Left renal cortex interstitium (tissue), 4 donors: ENCODE data around the gene MOGAT3. TPM values are rescaled to one million over a fixed set of nuclear protein-coding genes. Genes with fewer than 3 reads are reported as not detected.
"Not testable (repeated sequence)": the region's sequence is repeated elsewhere in the genome, so short reads cannot be mapped to it uniquely, and the experiment has no call there.

ENCODE experiments used
- DNase-seq, 4 donors: peaks; one replicate each; pipeline ENCODE4 v3.0.0-alpha.2; 2013; ENCODE audit warnings: low read depth in 4 of 4, low spot score in 2 of 4, missing footprints in 1 of 4
- polyA plus RNA-seq, 4 donors: library from polyadenylated mRNA; unstranded; fragments of 120-200 nt; gene quantifications; one replicate each; pipeline ENCODE4 v1.2.1, GENCODE V29; 2013; ENCODE audit not compliant: insufficient read length in 4 of 4

Gene MOGAT3
- polyA plus RNA-seq, 4 donors, result 0.27 to 1.2 (median 0.82) TPM

GRCh38 chr7:101206665-101207042 lies 5.8 kb upstream of the MOGAT3 start:
- DNase-seq, result no peak

- no peak for DNase-seq
Observed at GRCh38 chr7:101205901-101206664, 5.2 kb upstream of the MOGAT3 start.

DNA sequence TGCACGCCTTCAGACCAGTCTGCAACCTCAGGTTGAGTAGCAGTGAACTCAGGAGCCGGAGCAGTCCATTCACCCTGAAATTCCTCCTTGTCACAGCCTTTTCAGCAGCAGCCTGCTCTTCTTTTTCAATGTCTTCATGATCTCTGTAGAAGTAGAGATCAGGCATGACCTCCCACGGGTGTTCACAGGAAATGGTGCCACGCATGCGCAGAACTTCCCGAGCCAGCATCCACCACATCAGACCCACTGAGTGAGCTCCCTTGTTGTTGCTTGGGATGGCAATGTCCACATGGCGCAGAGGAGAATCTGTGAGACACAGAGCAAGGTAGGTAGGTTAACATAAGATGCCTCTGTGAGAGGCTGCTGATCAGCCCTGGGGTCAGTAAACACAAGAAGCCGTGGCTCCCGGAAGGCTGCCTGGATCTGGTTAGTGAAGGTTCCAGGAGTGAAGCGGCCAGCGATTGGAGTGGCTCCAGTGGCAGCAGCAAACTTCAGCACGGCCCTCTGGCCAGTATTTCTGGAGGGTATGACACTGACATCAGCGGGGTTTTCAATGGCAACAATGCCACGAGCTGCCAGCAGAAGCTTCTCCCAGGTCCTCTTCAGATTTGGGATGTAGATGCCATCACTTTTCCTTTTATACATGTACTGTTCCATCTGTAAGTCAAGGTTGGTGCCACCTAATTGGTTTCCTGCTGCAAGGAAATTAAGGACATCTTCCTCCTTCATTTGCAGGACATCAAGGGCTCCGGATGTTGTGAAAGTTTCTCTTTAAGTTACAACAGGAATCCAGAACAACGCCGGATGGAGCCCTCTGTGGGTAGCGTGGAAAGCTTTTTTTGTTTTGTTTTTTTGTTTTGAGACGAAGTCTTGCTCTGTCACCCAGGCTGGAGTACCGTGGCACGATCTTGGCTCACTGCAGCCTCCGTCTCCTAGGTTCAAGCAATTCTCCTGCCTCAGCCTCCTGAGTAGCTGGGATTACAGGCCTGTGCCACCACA lies 3.2 kb upstream of the MOGAT3 start:
- DNase-seq, result not testable (repeated sequence)

- DNase-seq, result no peak
Observed at GRCh38 chr7:101202603-101202918, 1.7 kb upstream of the MOGAT3 start.

DNA sequence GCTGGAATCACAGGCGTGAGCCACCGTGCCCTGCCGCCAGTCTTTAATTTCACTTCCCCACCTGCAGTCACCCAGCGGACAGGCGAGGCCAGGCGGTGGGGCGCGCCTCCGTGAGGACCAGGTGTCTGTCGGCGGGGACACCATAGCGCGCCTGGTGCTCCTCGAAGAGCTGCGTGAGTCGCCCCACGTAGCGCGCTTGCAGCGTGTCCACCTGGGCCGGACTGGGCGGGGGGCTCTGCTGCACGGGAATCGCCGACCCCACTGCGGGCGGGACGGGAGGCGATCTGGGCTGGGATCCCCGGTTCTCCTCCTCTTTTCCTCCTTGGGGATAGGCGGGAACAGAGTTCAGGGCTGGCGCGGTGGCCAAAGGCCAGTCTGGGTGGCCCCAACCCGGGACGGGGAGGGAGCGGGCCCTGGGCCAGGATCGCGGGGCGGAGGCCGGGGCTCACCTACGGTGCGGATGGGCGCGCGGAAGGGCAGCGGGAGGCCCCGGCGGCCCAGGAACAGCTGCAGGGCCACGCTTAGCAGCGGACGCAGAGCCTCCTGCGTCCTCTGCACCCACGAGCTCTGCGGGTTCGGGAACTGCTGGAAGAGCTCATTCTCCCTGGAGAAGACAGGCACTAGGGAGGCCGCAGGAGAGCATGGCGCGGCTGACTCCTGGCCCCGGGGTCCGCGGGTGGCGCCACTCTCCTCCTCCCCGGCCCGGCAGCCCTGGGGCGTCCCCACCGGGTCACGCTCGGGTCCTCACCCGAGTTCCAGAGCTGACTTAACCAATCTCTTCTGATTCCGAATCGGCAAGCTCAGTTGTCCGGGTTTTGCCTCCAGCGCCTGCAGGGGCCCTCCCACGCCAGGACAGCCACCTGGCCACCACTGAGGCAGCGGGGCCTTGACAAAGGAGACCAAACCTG lies 1.1 kb upstream of the MOGAT3 start:
- DNase-seq, result no peak

DNA sequence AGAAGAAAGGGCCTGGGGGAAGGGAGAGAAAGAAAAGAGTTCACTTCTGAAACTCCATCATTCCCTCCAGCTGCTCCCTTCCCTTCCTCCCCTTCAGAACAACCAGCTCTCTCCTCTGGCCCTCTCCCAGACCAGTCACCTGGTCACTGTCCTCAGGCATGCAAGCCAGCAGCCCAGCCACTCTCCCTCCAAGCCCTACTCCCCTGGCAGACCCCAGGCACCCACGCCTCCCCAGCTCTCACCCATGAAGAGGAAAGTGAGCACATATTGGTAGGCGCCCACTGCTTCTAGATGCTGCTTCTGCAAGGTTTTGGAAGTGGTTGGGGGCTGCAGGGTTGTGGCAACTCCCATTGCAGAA lies 353 bp downstream of the MOGAT3 start:
- DNase-seq, result no peak

- not testable (repeated sequence) for DNase-seq
Observed at GRCh38 chr7:101199522-101199921, 1.3 kb downstream of the MOGAT3 start.

DNA sequence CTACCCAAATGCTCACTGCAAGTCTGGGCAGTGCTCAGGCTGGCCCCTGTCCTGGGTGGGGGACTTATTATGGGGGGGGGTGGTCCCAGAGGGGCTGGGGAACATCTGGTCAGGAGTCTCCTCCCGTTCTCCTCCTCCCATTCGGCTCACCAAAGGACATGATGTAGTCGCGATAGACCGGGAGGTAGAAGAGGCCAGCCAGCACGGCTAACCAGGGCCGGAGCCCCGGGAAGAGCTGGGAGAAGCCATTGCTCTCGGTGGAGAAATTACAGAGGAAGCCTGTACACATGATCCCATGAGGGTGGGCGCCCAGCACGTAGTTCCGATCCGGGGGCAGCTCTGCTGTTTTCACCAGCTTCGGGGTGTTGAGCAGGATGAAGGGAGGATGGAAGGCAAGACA lies 2.4 kb downstream of the MOGAT3 start:
- no peak for DNase-seq

DNA sequence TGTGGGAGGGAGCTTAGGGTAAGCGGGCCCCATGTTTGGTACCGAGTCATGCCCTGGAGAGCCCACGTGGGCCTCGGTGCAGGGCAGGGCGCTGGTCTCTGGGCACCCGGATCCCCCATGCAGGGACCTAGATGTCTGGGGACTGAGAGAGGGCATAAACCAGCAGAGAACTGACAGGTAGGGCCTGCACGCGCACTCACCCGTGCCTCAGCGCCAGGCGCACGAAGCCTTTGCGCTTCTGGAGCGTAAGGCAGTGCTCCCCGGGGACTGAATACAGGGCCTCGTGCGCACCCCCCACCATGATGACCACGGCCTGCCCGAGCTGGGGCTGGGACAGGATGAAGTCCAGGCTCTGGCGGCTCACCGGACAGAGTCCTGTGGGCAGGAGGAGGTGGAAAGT lies 2.8 kb downstream of the MOGAT3 start:
- no peak for DNase-seq

DNA sequence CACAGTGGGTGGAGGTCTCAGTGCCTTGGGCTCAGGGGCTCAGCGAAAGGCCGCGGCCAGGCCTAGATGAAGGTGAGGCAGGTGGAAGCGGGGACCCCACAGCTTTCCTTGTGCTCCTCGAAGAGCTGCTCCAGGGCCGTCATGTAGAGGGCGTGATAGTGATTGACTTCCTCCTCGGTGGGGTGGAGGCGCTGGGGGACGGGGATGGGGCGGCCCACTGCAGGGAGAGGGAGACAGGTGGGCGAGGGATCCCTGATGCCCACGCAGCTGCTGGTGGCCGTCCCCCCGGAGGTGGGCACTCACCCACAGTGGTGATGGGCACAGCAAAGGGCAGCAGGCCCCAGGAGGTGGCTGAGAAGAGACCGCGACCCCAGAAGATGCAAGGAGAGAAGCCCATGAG lies 5.0 kb downstream of the MOGAT3 start:
- DNase-seq, result no peak

- DNase-seq, result no peak
Observed at GRCh38 chr7:101189109-101189508, 11.7 kb downstream of the MOGAT3 start.

DNA sequence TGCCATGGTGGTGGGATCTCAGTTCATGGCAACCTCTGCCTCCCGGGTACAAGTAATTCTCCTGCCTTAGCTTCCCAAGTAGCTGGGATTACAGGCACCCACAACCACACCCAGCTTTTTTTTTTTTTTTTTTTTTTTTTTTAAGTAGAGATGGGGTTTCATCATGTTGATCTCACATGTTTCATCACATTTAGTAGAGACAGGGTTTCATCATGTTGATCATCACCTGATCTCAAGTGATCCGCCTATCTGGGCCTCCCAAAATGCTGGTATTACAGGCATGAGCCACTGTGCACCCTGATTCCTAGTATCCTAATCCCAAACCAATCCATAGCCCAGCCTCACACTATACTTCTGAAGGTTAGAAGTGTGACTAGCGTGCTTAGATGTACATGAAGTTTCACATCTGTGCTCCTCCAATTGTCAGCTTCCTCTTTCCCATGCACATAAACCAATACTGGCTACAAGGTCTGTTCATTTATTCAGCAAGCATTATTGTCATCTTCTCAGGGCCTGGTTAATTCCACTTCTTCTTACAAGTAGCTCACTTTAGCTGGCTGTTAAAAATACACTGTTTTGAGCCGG lies 13.9 kb downstream of the MOGAT3 start:
- DNase-seq, result no peak

- no peak for DNase-seq
Observed at GRCh38 chr7:101186194-101186593, 14.6 kb downstream of the MOGAT3 start.

- DNase-seq, result no peak
Observed at GRCh38 chr7:101185258-101185839, 15.5 kb downstream of the MOGAT3 start.

GRCh38 chr7:101180130-101180755 lies 20.6 kb downstream of the MOGAT3 start, which contains the start of gene NAT16:
Gene NAT16, minus strand, starts transcription at chr7:101180293. Its CDS starts 5,486 bp downstream, at chr7:101174807.
- no peak for DNase-seq

GRCh38 chr7:101179713-101180112 lies 21.1 kb downstream of the MOGAT3 start:
- DNase-seq, result no peak

DNA sequence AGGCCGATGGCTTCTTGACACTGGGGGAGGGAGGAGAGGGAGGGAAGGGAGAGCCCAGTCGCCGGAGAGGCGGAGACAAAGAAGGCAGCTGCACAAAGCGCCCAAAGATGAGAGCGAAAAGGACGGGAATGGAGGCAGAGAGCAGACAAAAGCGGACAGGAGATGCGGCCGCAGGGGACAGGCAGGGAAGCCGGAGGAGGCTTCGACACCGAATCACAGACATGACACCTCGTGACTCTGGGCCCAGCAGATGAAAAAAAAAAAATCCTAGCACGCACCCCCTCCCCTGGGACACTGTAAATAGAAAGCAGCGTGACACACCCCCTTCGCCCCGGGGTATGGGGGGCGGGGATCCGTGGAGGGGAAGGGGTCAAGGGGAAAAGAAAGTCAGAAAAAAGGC lies 21.7 kb downstream of the MOGAT3 start:
- DNase-seq, result no peak

GRCh38 chr7:101177644-101178043 lies 23.2 kb downstream of the MOGAT3 start:
- DNase-seq, result no peak

GRCh38 chr7:101175664-101176063 lies 25.2 kb downstream of the MOGAT3 start:
- DNase-seq, result no peak
